GM12878 (cell line): Measurements from ENCODE around the gene CYSRT1. TPM values are rescaled to one million over a fixed set of nuclear protein-coding genes. Genes with fewer than 3 reads are reported as not detected.

Experiments
- ATAC-seq: fragments of 200-7000 bp; cut with Tn5 transposase; 3 replicates; pipeline ENCODE4 v1.9.1; 2020; ENCODE audit warnings: mild to moderate bottlenecking, moderate library complexity
- BruUV-seq: library from RNA; stranded (reverse); fragments of 400-500 nt; replicated peaks from 2 replicates; lab custom pipeline; 2021; lab: Mats Ljungman, UMichigan
- CTCF ChIA-PET: fragments of 300-600 bp; sonication (Branson Sonifier 250); formaldehyde crosslinking; extraction: SDS; loops from one replicate; lab custom pipeline; 2021; ENCODE audit warnings: inconsistent platforms; lab: Yijun Ruan, JAX
- POLR2A ChIA-PET: fragments of 350-600 bp; formaldehyde crosslinking; extraction: SDS; loops from one replicate; lab custom pipeline; 2021; ENCODE audit warnings: inconsistent platforms; lab: Charles Lee
- RAD21 ChIA-PET: fragments of 300-600 bp; sonication (Branson Sonifier 250); formaldehyde crosslinking; loops from one replicate; lab custom pipeline; 2023; ENCODE audit warnings: antibody characterized with exemption; ENCODE audit not compliant: unreplicated experiment; lab: Charles Lee
- SMC1A ChIA-PET: fragments of 300-600 bp; sonication (Branson Sonifier 250); formaldehyde crosslinking; loops from one replicate; lab custom pipeline; 2023; ENCODE audit not compliant: unreplicated experiment, uncharacterized antibody; lab: Charles Lee
- DNase-seq: peaks from one replicate; pipeline ENCODE4 v3.0.0-alpha.2; 2011; ENCODE audit warnings: low read depth, low spot score
- FAIRE-seq: peaks from 3 replicates; lab custom pipeline; 2011; peaks lifted over from hg19 to GRCh38; lab: Jason Lieb, UNC
- H2AFZ ChIP-seq: 2 replicates; pipeline ENCODE4 v1.6.0; 2011; ENCODE audit warnings: low read depth, low read length, control low read depth; ENCODE audit not compliant: control insufficient read depth
- H3K27ac ChIP-seq: 2 replicates; pipeline ENCODE4 v1.5.1; 2011; ENCODE audit warnings: control low read depth; ENCODE audit not compliant: control insufficient read depth, insufficient read depth
- H3K27me3 ChIP-seq, 2 experiments: replicated peaks in 1 of 2; 2 replicates each; pipeline versions ENCODE4 v1.6.0 to v1.6.1; 2011; ENCODE audit warnings: low read length in 1 of 2; ENCODE audit not compliant: control insufficient read depth in 2 of 2, insufficient read depth in 2 of 2
- H3K36me3 ChIP-seq, 2 experiments: 2 replicates each; pipeline ENCODE4 v1.5.1; 2011; ENCODE audit warnings: low read length in 1 of 2; ENCODE audit not compliant: control insufficient read depth in 2 of 2, insufficient read depth in 2 of 2
- H3K4me1 ChIP-seq: 2 replicates; pipeline ENCODE4 v1.6.1; 2011; ENCODE audit warnings: mild to moderate bottlenecking, low read length, moderate library complexity, mixed read lengths; ENCODE audit not compliant: control insufficient read depth, insufficient read depth
- H3K4me2 ChIP-seq: 2 replicates; pipeline ENCODE4 v1.6.0; 2011; ENCODE audit warnings: control low read depth; ENCODE audit not compliant: control insufficient read depth, insufficient read depth
- H3K4me3 ChIP-seq: fragments of 200-600 bp; sonication (generic); 2 replicates; pipeline ENCODE4 v1.5.1; 2016
- H3K79me2 ChIP-seq: 2 replicates; pipeline ENCODE4 v1.6.0; 2011; ENCODE audit warnings: low read length; ENCODE audit not compliant: control insufficient read depth, insufficient read depth
- H3K9ac ChIP-seq: 2 replicates; pipeline ENCODE4 v1.8.0; 2011; ENCODE audit warnings: low read length, control low read depth, mixed read lengths; ENCODE audit not compliant: control insufficient read depth, insufficient read depth
- H3K9me3 ChIP-seq: replicated peaks from 3 replicates; pipeline ENCODE4 v1.5.1; 2011; ENCODE audit warnings: mild to moderate bottlenecking, low read length; ENCODE audit not compliant: control insufficient read depth, insufficient read depth
- H4K20me1 ChIP-seq: 2 replicates; pipeline ENCODE4 v1.6.0; 2011; ENCODE audit not compliant: control insufficient read depth, insufficient read depth
- CREB1 ChIP-seq: IDR thresholded peaks from 2 replicates; pipeline ENCODE4 v1.6.1; 2012; ENCODE audit warnings: low read depth, mild to moderate bottlenecking, inconsistent platforms
- HCFC1 ChIP-seq: fragments of 150-350 bp; IDR thresholded peaks from 2 replicates; pipeline ENCODE4 v1.6.1; 2014; ENCODE audit warnings: low read length
- HDAC2 ChIP-seq: fragments of 200-600 bp; sonication (generic); IDR thresholded peaks from 2 replicates; pipeline ENCODE4 v1.6.1; 2017
- LARP7 ChIP-seq: fragments of 450-650 bp; IDR thresholded peaks from 2 replicates; pipeline ENCODE4 v1.6.1; 2017; ENCODE audit warnings: mild to moderate bottlenecking
- RELA ChIP-seq: fragments of 450-650 bp; IDR thresholded peaks from 2 replicates; pipeline ENCODE4 v1.8.0; 2014; ENCODE audit warnings: borderline replicate concordance; ENCODE audit not compliant: partially characterized antibody
- SUPT20H ChIP-seq: IDR thresholded peaks from 2 replicates; pipeline ENCODE4 v1.6.1; 2011; ENCODE audit warnings: low read depth, mild to moderate bottlenecking, low read length, moderate library complexity, borderline replicate concordance; ENCODE audit not compliant: control insufficient read depth
- TAF1 ChIP-seq: IDR thresholded peaks from 2 replicates; pipeline ENCODE4 v1.6.1; 2011; ENCODE audit warnings: mild to moderate bottlenecking, low read depth, low read length, borderline replicate concordance
- TBL1XR1 ChIP-seq: IDR thresholded peaks from 2 replicates; pipeline ENCODE4 v1.6.1; 2012; ENCODE audit warnings: low read depth, low read length, improper control_type of control experiment
- WGBS: methylation state at CpG from one replicate; pipeline ENCODE4 v1.1.6; 2016; ENCODE audit warnings: low lambda C conversion rate; ENCODE audit not compliant: insufficient replicate concordance, insufficient coverage; ENCODE audit errors: missing lambda C conversion rate; 5-methylcytosine and 5-hydroxymethylcytosine counted together
- in situ Hi-C: fragments of 300-500 bp; cut with MboI; formaldehyde crosslinking; loops from 9 replicates; pipeline ENCODE4 v1.14.3; 2018; ENCODE audit warnings: mixed read lengths
- intact Hi-C: fragments of 100-400 bp; cut with micrococcal nuclease; formaldehyde crosslinking; loops from one replicate; pipeline ENCODE4 v1.14.2; 2022; ENCODE audit not compliant: unreplicated experiment
- polyA plus RNA-seq, 11 experiments: library from polyadenylated mRNA; depleted of rRNA in 4 of 11; unstranded in 6 of 11; stranded (reverse) in 5 of 11; fragments of >200 nt; fragmentation: Nextera tagmentation in 4 of 11; fragmentation: Illumina TruSeq in 1 of 11; extraction: Ambion mirVana in 4 of 11; extraction: Trizol in 1 of 11; gene quantifications; 1 replicate in 1 of 11; 2 replicates in 10 of 11; pipeline versions ENCODE4 v1.2.1 to v1.2.3, GENCODE V29; 2011 to 2016; ENCODE audit warnings: inconsistent platforms in 2 of 11, missing spikeins in 2 of 11, low read depth in 1 of 11
- total RNA-seq, 4 experiments: library from RNA; depleted of rRNA in 3 of 4; stranded (reverse); fragments of >200 nt in 3 of 4; fragmentation: Illumina TruSeq in 1 of 4; extraction: Trizol in 1 of 4; gene quantifications; 2 replicates each; pipeline versions ENCODE4 v1.2.1 to v1.2.3, GENCODE V29; 2013 to 2021
- TF ChIP-seq, protein P1 (sequence below): fragments of 450-650 bp; formaldehyde crosslinking; IDR thresholded peaks from 2 replicates; pipeline ENCODE4 v1.4.0; 2022; ENCODE audit warnings: mild to moderate bottlenecking, moderate library complexity

CYSRT1 gene
- total and polyA plus RNA-seq, 10 of the 15 experiments (the other 5 are each of a cell fraction or from before 2014, with no cell fraction given): 0.24 to 3.6 (median 0.97) TPM; not detected in 1

DNA sequence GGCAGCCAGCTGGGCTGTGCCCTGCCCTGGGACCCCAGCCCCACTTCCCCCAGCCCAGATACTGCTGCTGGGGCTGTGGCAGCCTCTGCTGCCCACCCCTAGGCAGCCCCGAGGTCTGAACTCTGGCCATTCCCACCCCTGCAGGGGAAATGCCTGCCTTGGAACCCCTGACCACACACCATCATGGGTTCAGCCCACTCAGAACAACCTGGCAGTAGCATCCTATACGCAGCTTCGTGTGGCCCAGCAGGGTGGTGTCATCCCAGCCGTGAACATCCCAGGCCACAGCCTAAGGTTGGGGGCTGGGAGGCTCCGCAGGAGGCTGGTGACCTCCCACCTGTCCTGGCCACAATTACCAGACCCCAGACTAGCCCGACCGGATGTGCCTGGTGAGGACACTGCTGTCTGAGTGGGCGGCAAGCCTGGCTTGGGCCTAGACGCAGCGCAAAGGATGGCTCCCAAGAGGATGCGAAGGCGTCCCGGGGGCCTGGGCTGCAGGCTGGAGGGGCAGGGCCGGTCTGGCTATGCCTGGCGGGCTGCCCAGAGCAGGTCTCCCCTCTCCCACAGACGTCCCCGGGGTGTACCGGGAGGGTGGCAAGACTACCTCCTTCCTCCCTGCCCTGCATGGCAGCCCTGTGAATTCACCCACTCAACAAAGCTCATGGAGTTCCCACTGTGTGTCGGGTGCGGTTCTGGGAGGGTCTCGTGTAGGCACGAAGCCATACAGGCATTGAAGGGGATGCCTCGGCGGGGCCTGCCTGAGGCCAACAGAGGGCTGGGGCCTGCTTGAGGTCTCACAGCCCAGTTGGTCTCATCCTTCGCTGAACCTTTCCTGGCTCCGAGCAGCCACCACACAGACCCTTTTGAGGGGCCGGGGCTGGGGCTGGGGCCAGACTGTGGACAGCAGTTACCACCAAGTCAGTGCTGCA, 4.3 kb downstream of the CYSRT1 start:
- no peaks in the 10 kb centered on the region for H3K9me3 ChIP-seq
- ChIA-PET CTCF (no interaction called here), SMC1A (no interaction called here), POLR2A (interaction anchor here (0.8 to 1.2 kb wide), 2 partner anchors 11 to 40 kb away, joined by 3 read pairs; partner anchors contain the start of genes SSNA1 and TUBB4B), RAD21 (interaction anchor here (0.8 kb wide), 1 partner anchor 40 kb away, joined by 3 read pairs; the partner anchor contains the start of genes ANAPC2 and SSNA1)
- ATAC-seq: no peak
- H3K4me3 ChIP-seq: no peak overlapping the region
- H3K27ac ChIP-seq: no peak overlapping the region
- in situ Hi-C loops (loop anchor here (5.0 kb wide), 1 partner anchor 107 kb away; no protein-coding TSS in a partner anchor), intact Hi-C loops (loop anchor here (10.0 kb wide), 1 partner anchor 184 kb away; the partner anchor contains the start of gene NPDC1)
- no TSS peak for BruUV-seq
- TF ChIP-seq TBL1XR1: no peak
- DNase-seq: no peak
- H2AFZ ChIP-seq: no peak overlapping the region
- no peaks in the 10 kb centered on the region for H4K20me1 ChIP-seq
- H3K79me2 ChIP-seq: no peaks in the 10 kb centered on the region
- no peak overlapping the region for H3K9ac ChIP-seq
- H3K4me1 ChIP-seq: peaks cover 8% of the 10 kb centered on the region
- no peak overlapping the region for H3K4me2 ChIP-seq
- no peaks in the 10 kb centered on the region for H3K36me3 ChIP-seq
- FAIRE-seq: no peak
- 29% methylated on average over 27 of the region's 27 CpGs for WGBS
- H3K27me3 ChIP-seq: no peaks in the 10 kb centered on the region

DNA sequence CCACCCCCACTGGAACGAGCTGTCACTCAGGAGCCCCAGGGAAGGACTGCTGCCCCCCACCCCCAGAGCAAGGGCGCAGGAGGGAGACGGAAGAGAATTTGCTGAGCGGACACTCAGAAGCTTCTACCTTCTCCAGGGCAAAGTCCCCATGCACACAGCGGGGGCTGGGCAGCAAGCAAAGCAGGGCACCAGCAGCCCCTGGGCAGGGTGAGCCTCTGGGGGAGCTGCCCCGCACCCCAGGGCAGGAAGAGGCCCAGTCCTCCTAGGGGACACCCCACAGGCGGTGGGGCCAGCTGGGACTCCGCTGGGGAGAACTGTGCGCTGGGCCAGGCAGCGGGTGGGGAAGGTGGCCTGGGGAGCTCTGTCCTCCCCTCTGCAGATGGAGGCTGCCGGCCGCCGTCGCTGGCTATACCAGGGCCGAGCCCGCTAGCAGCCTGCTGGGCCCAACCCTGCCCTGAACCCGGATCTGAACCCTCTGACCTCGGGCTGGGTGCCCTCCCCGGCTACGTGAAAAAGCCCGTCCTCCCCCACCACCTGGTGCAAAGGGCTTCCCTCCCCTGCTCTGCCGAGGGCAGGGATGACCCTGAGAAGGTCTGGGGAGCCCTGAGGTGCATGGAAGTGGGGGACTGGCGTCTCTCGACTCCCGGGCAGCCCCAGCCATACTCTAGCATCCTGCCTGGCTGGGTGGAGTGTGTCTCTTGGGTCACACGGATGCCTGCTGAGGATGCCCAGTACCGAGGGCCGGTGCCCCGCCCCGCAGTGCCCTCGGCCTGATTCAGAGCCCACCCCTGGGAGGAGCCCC, 5.1 kb downstream of the CYSRT1 start:
- no peaks in the 10 kb centered on the region for H3K27me3 ChIP-seq
- CTCF ChIA-PET: interaction anchor here (1.2 kb wide), 1 partner anchor 110 kb away, joined by 4 read pairs; no protein-coding TSS in a partner anchor
- peaks cover 1% of the 10 kb centered on the region; the same call in 1 of the 2 replicates for H3K4me1 ChIP-seq
- H3K4me3 ChIP-seq: no peak overlapping the region
- no peak for FAIRE-seq
- H3K9me3 ChIP-seq: no peaks in the 10 kb centered on the region
- RAD21 ChIA-PET: interaction anchor here (0.8 kb wide), 1 partner anchor 41 kb away, joined by 3 read pairs; the partner anchor contains the start of genes ANAPC2 and SSNA1
- no peak for DNase-seq
- no peak for ATAC-seq
- H3K4me2 ChIP-seq: no peak overlapping the region
- SMC1A ChIA-PET: no interaction called here
- in situ Hi-C loops (loop anchor here (5.0 kb wide), 1 partner anchor 108 kb away; no protein-coding TSS in a partner anchor), intact Hi-C loops (loop anchor here (10.0 kb wide), 1 partner anchor 185 kb away; the partner anchor contains the start of gene NPDC1)
- no peak overlapping the region for H3K9ac ChIP-seq
- no peak overlapping the region for H2AFZ ChIP-seq
- no peaks in the 10 kb centered on the region for H4K20me1 ChIP-seq
- no peaks in the 10 kb centered on the region for H3K36me3 ChIP-seq
- BruUV-seq: no TSS peak
- POLR2A ChIA-PET: interaction anchor here (0.8 to 1.2 kb wide), 2 partner anchors 10 to 41 kb away, joined by 3 read pairs; partner anchors contain the start of genes SSNA1 and TUBB4B
- WGBS: 30% methylated on average over 31 of the region's 31 CpGs
- no peaks in the 10 kb centered on the region for H3K79me2 ChIP-seq
- no peak overlapping the region for H3K27ac ChIP-seq
- TF ChIP-seq CREB1 (no peak), SUPT20H (no peak), LARP7 (no peak), HDAC2 (no peak), HCFC1 (no peak), TAF1 (no peak), RELA (no peak)
- TF ChIP-seq, protein P1, sequence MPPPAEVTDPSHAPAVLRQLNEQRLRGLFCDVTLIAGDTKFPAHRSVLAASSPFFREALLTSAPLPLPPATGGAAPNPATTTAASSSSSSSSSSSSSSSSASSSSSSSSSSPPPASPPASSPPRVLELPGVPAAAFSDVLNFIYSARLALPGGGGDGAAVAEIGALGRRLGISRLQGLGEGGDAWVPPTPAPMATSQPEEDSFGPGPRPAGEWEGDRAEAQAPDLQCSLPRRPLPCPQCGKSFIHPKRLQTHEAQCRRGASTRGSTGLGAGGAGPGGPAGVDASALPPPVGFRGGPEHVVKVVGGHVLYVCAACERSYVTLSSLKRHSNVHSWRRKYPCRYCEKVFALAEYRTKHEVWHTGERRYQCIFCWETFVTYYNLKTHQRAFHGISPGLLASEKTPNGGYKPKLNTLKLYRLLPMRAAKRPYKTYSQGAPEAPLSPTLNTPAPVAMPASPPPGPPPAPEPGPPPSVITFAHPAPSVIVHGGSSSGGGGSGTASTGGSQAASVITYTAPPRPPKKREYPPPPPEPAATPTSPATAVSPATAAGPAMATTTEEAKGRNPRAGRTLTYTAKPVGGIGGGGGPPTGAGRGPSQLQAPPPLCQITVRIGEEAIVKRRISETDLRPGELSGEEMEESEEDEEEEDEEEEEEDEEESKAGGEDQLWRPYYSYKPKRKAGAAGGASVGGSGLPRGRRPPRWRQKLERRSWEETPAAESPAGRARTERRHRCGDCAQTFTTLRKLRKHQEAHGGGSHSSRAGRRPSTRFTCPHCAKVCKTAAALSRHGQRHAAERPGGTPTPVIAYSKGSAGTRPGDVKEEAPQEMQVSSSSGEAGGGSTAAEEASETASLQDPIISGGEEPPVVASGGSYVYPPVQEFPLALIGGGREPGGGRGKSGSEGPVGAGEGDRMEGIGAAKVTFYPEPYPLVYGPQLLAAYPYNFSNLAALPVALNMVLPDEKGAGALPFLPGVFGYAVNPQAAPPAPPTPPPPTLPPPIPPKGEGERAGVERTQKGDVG (CRISPR knock-in tag): no peak
